AG04450 (cell line): ENCODE measurements around the gene PPL. TPM values are rescaled to one million over a fixed set of nuclear protein-coding genes. Genes with fewer than 3 reads are reported as not detected.
"Not testable (repeated sequence)": the region's sequence is repeated elsewhere in the genome, so short reads cannot be mapped to it uniquely, and the experiment has no call there.

ENCODE experiments used
- CTCF ChIA-PET: fragments of 300-600, 350-600 bp; formaldehyde crosslinking; extraction: SDS; loops from one replicate; lab custom pipeline; 2022; ENCODE audit warnings: antibody characterized with exemption, inconsistent platforms; lab: Charles Lee
- POLR2A ChIA-PET: fragments of 350-600 bp; formaldehyde crosslinking; extraction: SDS; loops from one replicate; lab custom pipeline; 2021; ENCODE audit warnings: antibody characterized with exemption, inconsistent platforms; lab: Yijun Ruan, JAX
- DNase-seq: peaks from one replicate; pipeline ENCODE4 v3.0.0-alpha.2; 2011; ENCODE audit warnings: low read depth, low spot score
- H3K27ac ChIP-seq: one replicate; pipeline ENCODE4 v1.5.1; 2012; ENCODE audit warnings: low read depth, low read length, control low read depth
- H3K27me3 ChIP-seq: one replicate; pipeline ENCODE4 v1.6.0; 2012; ENCODE audit warnings: low read length; ENCODE audit not compliant: control insufficient read depth, insufficient read depth
- H3K4me3 ChIP-seq: 2 replicates; pipeline ENCODE4 v1.5.1; 2011; ENCODE audit warnings: mild to moderate bottlenecking, low read depth, low read length, control low read depth
- H3K9me3 ChIP-seq: 2 replicates; pipeline ENCODE4 v1.5.1; 2012; ENCODE audit warnings: low read length; ENCODE audit not compliant: control insufficient read depth, insufficient read depth
- CTCF ChIP-seq: IDR thresholded peaks from 2 replicates; pipeline ENCODE4 v1.5.1; 2011; ENCODE audit warnings: low read depth, low read length, control low read depth, inconsistent platforms
- polyA plus RNA-seq: library from polyadenylated mRNA; depleted of rRNA; stranded (reverse); fragments of >200 nt; gene quantifications from 2 replicates; pipeline ENCODE4 v1.2.3, GENCODE V29; 2011

Gene PPL
- polyA plus RNA-seq, 1 experiment: 2.0 TPM

GRCh38 chr16:4900750-4901149 lies 36.2 kb downstream of the PPL start:
- ChIA-PET CTCF (no interaction called here), POLR2A (interaction anchor here (0.8 kb wide), 1 partner anchor 14 kb away, joined by 3 read pairs; no protein-coding TSS in a partner anchor)
- Histone ChIP-seq H3K9me3 (peaks cover 12% of the 10 kb centered on the region), H3K4me3 (no peak overlapping the region), H3K27me3 (peaks cover 14% of the 10 kb centered on the region), H3K27ac (no peak overlapping the region)
- TF ChIP-seq CTCF: no peak
- DNase-seq: no peak

- ChIA-PET CTCF (no interaction called here), POLR2A (no interaction called here)
- TF ChIP-seq CTCF: no peak
These were observed 36.9 kb downstream of the PPL start for GRCh38 chr16:4900036-4900435.

GRCh38 chr16:4899474-4899846 lies 37.5 kb downstream of the PPL start:
- H3K27ac ChIP-seq: no peak overlapping the region
- H3K27me3 ChIP-seq: peaks cover 8% of the 10 kb centered on the region
- no peak for DNase-seq
- ChIA-PET POLR2A (interaction anchor here (0.7 kb wide), 1 partner anchor 199 kb away, joined by 5 read pairs; no protein-coding TSS in a partner anchor), CTCF (no interaction called here)
- peaks cover 12% of the 10 kb centered on the region for H3K9me3 ChIP-seq
- no peak overlapping the region for H3K4me3 ChIP-seq
- TF ChIP-seq CTCF: no peak

More at GRCh38 chr16:4900036-4900435, 36.9 kb downstream of the PPL start:
- no peak overlapping the region for H3K27ac ChIP-seq
- H3K27me3 ChIP-seq: peaks cover 14% of the 10 kb centered on the region
- DNase-seq: no peak
- no peak overlapping the region for H3K4me3 ChIP-seq
- peaks cover 12% of the 10 kb centered on the region for H3K9me3 ChIP-seq

- peaks cover 8% of the 10 kb centered on the region for H3K27me3 ChIP-seq
- POLR2A ChIA-PET: interaction anchor here (0.7 kb wide), 1 partner anchor 199 kb away, joined by 5 read pairs; no protein-coding TSS in a partner anchor
- no peak for TF ChIP-seq CTCF
- CTCF ChIA-PET: no interaction called here
- peaks cover 12% of the 10 kb centered on the region for H3K9me3 ChIP-seq
- no peak for DNase-seq
- no peak overlapping the region for H3K4me3 ChIP-seq
- no peak overlapping the region for H3K27ac ChIP-seq
These were observed 38.0 kb downstream of the PPL start for GRCh38 chr16:4898811-4899473.

DNA sequence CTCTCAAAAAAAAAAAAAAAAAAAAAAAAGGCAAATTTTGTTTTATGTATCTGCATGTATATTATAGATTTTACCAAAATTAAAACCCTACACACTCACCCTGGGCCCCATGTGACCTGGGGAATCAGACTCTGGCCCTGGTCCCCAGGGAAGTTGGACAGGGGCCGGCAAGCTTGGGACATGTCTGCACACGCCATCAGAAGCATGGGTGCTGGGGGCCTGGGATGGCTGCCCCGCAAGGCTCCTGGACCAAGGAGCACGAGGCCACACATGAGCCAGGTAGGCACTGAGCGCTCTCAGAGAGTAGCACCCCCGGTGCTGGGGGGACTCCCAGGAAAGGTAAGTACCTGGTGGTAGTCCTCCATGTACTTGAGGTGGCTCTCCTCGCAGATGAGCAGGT lies 39.6 kb downstream of the PPL start:
- POLR2A ChIA-PET: no interaction called here
- no peak for DNase-seq
- CTCF ChIA-PET: interaction anchor here (0.6 kb wide), 1 partner anchor 58 kb away, joined by 4 read pairs; no protein-coding TSS in a partner anchor

DNA sequence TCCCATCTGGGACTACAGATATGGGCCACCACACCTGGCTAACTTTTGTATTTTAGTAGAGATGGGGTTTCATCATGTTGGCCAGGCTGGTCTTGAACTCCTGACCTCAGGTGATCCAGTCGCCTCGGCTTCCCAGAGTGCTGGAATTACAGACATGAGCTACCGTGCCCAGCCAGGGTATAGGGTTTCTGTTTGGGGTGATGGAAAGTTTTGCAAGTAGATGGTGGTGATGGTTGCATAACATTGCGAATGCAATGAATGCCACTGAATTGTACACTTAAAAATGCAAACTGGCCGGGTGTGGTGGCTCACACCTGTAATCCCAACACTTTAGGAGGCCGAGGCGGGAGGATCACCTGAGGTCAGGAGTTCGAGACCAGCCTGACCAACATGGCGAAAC lies 40.2 kb downstream of the PPL start:
- POLR2A ChIA-PET, H3K4me3 ChIP-seq, DNase-seq, H3K27ac ChIP-seq, H3K27me3 ChIP-seq: not testable (repeated sequence)
- CTCF ChIA-PET: interaction anchor here (0.6 kb wide), 1 partner anchor 59 kb away, joined by 4 read pairs; no protein-coding TSS in a partner anchor
- H3K9me3 ChIP-seq: peaks cover 12% of the 10 kb centered on the region

More for the DNA sequence above, 39.6 kb downstream of the PPL start:
- Histone ChIP-seq H3K9me3 (peaks cover 12% of the 10 kb centered on the region), H3K27me3 (peaks cover 5% of the 10 kb centered on the region), H3K27ac (no peak overlapping the region), H3K4me3 (no peak overlapping the region)
- TF ChIP-seq CTCF: no peak
